Fibroblast of skin of back (primary cell): ENCODE data around the gene NRXN3.

Experiments used
- DNase-seq: peaks from one replicate; pipeline ENCODE4 v3.0.0-alpha.2; 2013

The NRXN3 gene

DNA sequence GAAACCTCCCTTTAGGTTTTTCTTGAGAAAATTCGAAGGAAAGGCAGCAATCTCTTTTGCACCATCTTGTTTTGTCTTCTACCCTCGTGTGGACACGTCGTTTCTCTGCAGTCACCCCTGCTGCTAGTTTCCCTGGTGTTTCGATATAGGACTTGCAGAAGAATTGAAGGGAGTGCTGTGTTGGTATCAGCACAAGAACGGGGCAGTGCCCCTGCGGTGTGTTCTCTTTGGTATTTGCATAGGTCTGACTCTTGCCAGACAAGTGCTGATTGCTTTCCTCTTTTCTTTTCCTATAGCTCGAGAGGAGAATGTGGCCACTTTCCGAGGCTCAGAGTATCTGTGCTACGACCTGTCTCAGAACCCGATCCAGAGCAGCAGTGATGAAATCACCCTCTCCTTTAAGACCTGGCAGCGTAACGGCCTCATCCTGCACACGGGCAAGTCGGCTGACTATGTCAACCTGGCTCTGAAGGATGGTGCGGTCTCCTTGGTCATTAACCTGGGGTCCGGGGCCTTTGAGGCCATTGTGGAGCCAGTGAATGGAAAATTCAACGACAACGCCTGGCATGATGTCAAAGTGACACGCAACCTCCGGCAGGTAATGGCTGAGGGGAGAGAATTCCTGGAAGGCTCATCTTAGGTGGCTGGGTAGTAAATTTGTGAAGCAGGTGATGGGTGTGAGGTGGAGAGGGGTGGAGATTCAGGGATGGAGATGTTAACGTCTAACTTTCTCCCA lies 474.8 kb downstream of the NRXN3 start:
- DNase-seq: no peak

DNA sequence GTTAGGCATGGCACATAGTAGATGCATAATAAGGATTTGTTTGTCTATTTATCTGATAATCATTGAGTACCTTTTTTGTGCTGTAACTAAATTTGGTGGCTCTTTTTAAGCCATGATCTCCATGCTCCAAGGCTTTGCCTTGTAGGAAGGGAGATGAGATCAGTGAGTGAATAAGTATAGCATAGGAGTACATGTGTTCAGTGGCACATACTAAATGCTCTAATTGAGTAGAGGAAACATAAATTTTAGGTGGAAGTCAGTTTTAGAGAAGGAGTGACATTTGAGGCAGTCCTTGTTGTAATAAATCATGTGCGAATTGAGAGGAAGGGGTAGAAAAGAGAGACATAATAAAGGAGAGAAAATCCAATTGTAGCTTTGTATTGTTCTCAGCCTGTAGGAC lies 482.6 kb downstream of the NRXN3 start:
- no peak for DNase-seq

DNA sequence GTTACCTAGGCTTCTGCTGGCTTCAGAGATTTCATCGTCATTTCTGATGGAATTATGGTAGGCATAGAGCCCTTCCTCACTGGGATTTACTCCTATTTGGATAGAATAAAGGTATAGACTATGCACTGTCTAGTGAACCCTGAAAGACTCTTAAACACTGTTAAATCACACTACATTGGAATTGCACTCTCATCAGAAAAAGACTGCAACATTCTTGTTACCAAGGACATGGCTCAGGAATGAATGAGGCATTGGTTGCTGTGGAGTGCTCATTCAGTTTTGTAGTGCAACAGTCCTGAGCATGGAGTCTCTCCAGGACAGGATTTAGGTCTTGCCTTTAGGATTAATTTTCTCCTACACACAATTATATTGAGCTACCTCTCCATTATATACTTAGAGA lies 483.0 kb downstream of the NRXN3 start:
- DNase-seq: no peak

DNA sequence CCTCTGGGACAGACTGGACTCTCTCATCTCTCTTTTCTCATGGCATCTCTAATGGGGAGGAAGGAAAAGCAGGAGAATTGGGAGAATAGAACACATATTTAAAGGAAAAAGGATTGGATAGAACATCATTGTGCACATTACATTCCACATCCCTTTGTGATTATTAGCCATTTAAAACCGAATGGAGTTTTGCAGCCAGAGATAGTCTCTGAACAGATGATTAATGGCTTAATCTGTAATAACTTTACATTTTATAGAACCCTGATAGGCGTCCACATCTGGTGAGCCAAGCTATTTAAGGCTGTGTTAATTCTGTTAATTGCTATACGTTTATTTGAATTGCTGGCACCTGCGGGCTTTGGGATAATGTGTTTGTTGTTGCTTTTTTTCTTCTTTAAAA lies 487.3 kb downstream of the NRXN3 start:
- no peak for DNase-seq

DNA sequence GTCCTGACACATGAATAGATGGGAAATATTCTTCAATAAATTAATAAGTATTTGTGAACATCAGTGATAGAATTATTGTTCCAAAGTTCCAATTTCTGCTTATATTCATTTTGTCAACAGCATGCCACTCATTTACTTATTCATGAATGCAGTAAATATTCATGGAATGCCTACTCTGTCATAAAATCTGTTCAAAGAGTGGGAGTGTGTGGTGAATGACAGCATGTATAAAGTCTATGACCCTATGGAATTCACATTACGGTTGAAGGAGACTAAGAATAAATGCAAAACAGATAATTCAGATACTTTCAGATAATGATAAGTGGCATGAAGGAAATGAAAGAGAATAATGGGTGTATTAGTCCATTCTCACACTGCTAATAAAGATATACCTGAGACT lies 494.7 kb downstream of the NRXN3 start:
- no peak for DNase-seq

DNA sequence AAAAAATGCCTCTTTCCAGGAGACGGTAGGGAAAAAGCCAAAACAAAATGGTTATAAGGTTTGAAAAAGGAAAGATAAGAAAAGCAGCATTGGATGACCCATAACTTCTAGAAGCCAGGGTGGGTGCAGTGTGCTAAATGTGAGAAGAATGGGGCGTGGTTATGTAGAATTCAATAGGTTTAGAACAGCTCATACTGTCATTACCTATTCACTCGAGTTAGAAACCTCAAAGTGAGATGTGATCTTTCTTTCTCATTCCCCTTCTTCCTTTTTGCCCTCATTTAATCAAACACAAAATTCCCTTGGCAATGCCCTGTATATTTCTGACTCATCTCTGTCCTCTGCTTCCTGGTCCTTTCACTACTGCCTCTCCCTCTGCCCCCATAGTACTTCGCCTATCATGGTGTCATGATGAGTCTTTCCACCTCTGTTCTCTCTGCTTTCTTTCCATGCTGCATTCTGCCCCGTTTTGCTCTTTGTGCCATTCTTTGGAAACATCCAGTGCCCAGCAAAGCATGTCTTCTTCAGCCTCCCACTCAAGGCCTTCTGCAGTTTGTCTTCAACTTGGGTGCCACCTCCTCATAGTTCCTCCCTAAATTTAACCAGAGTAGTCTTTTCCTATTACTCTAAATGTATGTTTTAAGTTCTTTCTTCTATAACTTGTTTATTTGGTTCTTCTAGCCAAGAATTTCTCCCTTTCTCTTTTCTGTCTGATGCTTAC lies 496.3 kb downstream of the NRXN3 start:
- DNase-seq: no peak

DNA sequence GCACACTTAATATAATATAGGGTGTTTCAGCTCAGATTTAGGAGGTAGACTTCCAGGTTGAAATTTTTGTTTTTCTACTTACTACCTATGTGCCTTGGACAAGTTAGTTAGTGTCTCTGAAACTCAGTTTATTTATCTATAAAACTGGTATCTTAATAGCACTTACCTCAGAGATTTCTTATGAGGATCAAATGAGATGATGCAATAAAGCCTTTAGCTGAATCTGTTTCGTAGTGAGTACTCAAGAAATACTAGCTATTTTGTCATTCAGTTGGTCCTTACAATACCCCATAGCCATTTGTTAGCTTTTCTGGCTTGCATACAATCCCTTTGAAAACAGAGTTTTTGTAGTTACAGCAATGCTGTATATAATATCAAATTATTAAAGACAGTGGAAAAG lies 497.0 kb downstream of the NRXN3 start:
- no peak for DNase-seq

DNA sequence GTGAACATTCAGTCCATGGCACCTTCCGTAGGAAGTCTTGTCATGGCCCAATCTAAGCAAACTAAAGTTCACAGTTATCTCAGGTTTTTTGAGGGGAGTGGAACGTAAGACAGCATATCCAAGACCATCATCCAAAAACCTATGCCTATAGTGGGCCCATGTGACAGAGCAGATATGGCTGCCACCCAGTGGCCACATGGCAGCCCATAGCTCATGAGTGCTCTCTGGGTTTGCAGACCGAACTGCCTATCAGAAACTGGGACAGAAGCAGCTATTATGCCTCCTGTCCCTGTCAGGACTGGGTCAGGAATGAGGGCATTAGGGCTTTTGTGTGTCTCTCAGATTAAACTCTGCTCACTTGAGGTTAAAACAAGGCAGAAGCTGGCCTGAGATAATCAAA lies 503.7 kb downstream of the NRXN3 start:
- no peak for DNase-seq

DNA sequence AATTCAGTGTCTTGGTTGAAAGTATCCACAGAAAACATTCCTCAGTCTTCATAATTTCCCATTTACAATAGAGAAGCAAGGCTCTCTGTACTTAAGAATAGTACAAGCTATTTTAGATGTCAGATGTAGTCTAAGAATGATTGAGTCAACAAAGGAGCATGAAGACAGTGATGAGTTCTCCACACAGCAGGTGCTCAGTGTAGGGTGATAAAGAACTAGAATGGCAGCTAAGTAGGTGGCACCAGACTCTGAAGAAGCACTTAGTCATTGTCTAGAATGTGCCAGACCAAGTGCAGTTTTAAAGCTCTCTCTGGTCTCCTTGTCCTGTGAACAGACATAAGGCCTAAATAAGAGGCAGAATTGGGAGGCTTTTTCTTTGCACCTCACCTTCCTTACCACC lies 504.6 kb downstream of the NRXN3 start:
- no peak for DNase-seq

DNA sequence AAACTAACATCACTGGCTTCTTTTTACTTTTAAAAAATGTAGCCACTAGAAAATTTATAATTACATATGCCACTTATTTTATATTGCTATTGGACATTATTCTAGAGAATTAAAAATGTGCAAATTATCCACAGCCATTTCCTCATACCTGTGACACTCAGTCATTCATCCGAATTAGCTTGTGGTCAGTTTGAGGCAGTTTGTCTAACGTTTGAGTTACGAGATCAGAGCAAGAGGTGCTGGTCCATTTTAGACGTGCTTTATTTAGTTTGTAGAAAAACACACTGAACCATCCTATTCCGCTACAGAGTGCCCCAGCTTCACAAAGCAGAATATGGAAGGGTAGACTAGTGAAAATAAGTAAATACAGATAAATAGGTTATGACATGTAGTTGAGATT lies 513.0 kb downstream of the NRXN3 start:
- no peak for DNase-seq

DNA sequence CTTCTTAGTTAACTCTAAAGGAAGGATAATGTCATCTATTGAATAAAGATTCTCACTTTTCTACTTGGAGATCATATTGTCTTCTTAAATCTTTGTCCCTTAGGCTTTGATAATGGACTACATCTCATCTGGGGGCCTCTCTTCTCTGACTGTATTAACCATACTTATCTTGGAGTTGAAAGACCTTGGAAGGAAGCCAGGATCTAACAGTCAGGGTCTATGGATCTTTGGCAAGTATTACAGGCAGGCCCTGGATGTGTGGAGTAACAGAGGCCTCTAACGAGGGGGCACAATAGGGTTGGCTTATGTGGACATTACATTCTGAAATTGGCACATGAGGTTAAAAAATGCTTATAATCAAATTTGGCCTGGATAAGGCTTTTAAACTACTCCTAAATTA lies 513.8 kb downstream of the NRXN3 start:
- no peak for DNase-seq

DNA sequence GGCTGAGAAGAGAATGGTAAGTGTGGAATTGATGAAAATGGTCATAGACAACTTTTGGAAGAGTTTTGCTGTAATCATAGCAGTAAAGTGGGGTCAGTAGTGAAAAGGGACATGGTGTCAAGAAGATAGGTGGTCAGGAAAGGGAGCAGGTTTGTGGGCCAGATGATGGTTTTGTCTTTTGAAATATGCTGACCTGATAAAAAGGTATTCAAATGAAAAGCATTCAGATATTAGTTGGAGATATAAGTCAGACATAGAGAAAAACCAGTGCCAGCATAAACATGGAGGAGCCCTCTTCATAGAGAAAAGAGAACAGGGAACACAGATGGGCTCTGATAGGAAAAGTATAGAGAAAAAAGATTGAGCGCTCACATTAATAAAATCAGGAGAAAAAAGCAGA lies 518.3 kb downstream of the NRXN3 start:
- DNase-seq: no peak

DNA sequence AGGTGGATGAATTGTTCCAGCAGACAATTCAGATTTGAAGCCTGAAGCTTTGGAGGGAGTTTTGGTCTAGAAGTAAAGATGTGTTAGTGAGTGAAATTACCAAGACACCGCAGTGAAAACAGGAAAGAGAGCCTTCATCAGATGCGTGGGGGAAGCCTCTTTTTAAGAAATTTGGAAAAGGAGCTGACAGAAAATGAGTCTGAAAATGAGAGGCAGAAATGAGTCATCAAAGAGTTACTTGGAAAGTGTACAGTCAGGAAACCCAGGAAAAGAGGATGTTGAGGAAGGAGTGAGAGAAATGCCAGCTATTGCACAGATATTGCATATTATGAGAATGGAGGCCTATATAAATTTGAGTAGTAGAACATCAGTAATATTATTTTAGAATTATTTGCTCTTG lies 520.7 kb downstream of the NRXN3 start:
- peak; percentile 11 for DNase-seq

DNA sequence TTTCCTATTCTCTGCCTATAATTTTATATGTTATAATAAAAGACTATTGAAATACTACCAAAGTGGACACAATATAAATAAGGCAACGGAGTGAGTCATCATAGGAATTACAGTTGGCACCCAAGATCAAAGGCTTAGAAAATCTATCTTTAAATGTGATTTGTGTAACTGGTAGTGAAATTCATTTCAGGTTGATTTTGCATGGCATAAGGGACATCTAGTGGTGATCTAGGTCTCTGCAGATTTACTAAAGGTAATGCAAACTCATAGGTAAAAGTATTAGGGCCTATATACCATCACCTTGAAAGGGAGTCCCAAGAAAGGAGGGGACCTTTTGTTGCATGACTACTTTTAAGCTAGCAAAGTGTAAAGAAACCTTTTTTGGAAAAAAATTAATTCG lies 527.2 kb downstream of the NRXN3 start:
- peak; percentile 35 for DNase-seq

DNA sequence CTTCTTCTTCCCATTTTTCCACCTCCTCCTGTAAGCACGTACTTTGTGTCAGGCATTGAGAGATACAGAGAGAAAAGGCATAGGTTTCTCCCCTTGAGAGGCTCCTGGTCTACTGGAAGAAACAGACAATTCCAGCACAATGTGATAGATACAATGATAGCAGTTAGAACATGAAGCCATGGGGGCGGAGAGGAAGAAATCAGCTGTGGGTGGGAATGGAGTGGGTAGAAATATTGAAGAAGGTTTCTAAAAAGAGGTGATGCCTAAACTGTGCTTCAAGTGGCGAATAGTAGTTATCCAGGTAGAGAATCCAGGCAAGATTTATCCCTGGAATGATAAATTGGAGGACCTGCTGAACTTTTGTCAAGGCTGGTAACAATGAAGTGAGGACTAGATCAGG lies 528.8 kb downstream of the NRXN3 start:
- DNase-seq: no peak

DNA sequence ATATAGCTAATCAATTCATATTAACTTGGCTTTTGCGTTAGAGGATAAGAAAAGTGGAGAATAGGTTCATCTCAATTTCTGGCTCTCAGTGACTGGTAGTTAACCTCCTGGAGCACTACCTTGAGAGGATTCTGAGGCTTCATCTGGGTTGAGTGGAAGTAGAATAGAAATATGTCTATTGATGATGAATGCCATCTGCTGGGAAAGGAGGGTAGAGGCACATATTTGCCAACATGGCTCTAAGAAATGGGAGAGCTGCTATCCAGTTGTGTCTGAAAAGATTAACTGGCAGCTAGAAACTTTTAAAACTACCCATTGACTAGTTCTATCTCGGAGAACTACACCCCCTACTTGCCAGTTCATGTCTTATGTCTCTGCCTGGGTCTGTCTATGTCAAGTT lies 530.1 kb downstream of the NRXN3 start:
- DNase-seq: peak; percentile 6

DNA sequence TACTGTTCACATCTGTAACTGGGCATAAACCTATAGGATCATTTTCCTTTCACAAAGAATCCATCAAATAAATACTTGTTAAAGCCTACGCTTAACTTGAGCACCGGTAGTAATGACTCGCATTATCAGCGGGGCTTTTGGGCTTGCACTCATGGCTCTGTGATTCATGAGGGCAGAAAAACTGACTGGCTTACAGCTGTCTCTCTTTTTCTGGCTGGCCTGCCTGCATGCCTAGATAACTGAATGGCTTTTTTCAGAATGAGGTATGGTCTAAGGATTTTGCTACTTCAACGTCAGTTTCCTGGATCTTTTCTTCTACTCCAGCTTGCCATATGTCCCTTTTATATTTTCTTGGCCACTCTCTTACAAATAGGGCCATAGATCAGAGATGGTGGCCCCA lies 531.1 kb downstream of the NRXN3 start:
- peak; percentile 18 for DNase-seq

DNA sequence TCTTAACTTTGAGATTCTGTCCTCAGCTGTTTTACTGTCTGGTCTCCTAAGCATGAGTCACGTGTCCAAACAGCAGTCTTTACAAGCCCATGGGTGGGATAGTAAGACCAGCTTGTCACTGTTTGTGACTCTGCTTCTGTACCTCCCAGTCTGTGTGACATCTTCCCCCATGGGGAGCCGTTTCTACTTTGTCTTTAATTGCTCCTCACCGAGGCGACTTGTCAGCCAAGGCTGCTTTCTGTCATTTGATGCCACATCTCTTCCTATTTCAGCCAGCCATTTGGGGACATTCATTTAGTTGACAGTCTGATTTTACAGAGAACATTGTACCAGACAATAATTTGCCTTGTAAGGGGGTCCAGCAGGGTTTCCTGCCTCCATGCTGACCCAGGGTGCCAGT lies 534.8 kb downstream of the NRXN3 start:
- DNase-seq: no peak

DNA sequence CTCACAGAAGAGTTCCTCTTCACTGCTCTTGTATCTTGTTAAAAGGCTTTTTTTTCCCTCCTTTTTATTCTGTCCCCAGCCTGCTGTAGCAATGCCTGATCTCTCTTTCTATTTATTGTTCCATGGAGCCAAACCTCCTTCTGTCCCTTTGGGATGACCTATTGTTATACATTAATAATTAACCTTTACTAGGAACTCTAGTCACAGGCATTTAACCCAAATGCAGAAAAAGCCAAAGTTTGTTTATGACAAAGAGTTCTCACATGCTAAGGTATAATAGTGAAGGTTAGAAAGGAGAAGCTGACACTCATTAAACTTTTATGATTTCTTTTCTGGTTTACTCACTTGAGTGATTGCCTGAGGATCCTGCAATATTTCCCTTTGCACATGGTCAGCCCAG lies 535.8 kb downstream of the NRXN3 start:
- DNase-seq: no peak

DNA sequence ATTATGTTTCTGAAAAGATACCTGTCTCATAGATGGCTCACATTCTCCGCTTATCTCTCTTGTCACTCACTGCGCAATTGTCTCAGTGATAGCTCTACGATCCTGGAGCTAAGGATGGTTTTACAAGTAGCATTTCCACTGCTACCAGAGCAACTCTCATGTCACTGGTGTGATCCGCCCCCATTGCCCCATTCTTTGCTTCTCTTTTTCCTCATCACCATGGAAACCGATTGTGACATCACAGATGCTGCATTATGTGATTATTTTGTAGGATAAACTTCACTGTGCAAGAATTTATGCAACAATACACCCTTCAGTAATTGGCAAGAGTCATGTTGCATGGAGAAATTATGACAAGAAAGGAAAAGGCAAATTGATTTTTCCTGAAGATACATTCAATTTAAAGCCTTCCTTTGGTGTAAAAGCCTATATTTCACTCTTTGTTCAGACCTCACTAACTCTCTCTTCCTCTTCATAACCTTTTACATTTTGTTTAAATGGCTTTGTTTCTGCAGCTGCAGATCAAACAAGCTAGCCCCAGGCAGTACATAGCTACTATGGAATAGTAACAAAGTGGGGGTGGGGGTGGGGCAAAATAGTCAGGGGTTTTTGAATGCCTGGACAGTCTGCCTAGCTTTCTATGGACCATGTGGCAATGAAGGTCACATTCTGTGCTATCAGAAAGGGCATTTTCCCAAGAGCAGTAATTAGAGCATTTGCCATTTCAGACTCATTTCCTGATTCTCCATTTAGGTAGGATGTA lies 539.8 kb downstream of the NRXN3 start:
- no peak for DNase-seq

DNA sequence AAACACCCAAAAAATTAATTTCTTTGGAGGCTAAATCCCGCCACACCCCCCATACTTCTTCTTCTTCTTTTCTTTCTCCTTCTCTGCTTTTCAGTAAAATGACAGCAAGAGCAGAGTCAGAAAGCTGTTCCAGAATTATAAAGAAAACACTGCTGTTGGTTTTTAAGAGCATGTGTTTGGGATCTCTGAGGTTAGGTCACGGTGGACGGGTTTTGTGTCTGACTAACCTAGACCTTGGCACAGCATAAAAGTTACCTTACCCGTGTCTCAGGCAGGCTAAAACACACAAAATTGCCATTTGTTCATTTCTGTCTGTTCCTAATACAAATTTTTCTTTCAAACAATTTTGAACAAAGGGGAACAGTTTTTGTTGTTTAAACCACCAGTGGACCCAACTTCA lies 540.8 kb downstream of the NRXN3 start:
- DNase-seq: no peak

DNA sequence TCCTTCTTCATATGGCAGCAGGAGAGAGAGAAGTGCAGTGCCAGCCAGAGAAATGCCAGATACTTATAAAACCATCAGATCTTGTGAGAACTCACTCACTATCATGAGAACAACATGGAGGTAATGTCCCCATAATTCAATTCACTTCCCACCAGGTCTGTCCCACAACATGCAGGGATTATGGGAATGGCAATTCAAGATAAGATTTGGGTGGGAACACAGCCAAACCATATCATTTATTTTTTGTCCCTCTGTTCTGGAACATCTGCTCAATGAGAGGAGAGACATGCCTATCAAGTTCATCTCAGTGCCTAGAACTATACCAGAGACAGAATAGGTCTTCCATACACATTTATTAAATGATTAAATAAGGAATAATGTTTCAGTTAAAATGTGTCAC lies 543.5 kb downstream of the NRXN3 start:
- no peak for DNase-seq

DNA sequence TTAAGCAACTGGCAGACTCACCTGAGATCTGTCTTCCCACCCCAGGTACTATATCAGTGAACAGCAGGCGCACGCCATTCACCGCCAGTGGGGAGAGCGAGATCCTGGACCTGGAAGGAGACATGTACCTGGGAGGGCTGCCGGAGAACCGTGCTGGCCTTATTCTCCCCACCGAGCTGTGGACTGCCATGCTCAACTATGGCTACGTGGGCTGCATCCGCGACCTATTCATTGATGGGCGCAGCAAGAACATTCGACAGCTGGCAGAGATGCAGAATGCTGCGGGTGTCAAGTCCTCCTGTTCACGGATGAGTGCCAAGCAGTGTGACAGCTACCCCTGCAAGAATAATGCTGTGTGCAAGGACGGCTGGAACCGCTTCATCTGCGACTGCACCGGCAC lies 544.5 kb downstream of the NRXN3 start:
- no peak for DNase-seq
